NCI-H1105 (cell line): Measurements from ENCODE around the gene ASB16.
"Not testable (repeated sequence)": the region's sequence is repeated elsewhere in the genome, so short reads cannot be mapped to it uniquely, and the experiment has no call there.

ENCODE experiments used
- DNase-seq: peaks from one replicate; lab custom pipeline; 2025; lab: John Stamatoyannopoulos, UW

ASB16 gene

GRCh38 chr17:44147812-44148211 lies 22.7 kb upstream of the ASB16 start:
- no peak for DNase-seq

GRCh38 chr17:44149066-44149465 lies 21.4 kb upstream of the ASB16 start:
- not testable (repeated sequence) for DNase-seq

GRCh38 chr17:44149750-44150329 lies 20.7 kb upstream of the ASB16 start:
- no peak for DNase-seq

- DNase-seq, result no peak
These were observed 17.6 kb upstream of the ASB16 start for GRCh38 chr17:44152875-44153274.

GRCh38 chr17:44155488-44155887 lies 15.0 kb upstream of the ASB16 start:
- no peak for DNase-seq

- DNase-seq, result no peak
These were observed 10.8 kb upstream of the ASB16 start for GRCh38 chr17:44159519-44160210.

GRCh38 chr17:44164476-44164875 lies 6.0 kb upstream of the ASB16 start:
- DNase-seq, result no peak

- DNase-seq, result no peak
These were observed 3.2 kb upstream of the ASB16 start for GRCh38 chr17:44167181-44167861.

- DNase-seq, result no peak
These were observed 387 bp upstream of the ASB16 start for GRCh38 chr17:44170135-44170498.

- DNase-seq, result no peak
These were observed 1.5 kb downstream of the ASB16 start for GRCh38 chr17:44171931-44172455.

GRCh38 chr17:44174427-44174826 lies 3.9 kb downstream of the ASB16 start:
- no peak for DNase-seq

- DNase-seq, result no peak
These were observed 5.8 kb downstream of the ASB16 start for GRCh38 chr17:44176257-44176656.

- DNase-seq, result no peak
These were observed 6.4 kb downstream of the ASB16 start for GRCh38 chr17:44176671-44177501.

- DNase-seq, result no peak
These were observed 7.1 kb downstream of the ASB16 start for GRCh38 chr17:44177640-44178039.

GRCh38 chr17:44178133-44178532 lies 7.6 kb downstream of the ASB16 start:
- DNase-seq, result no peak

GRCh38 chr17:44183024-44183423 lies 12.5 kb downstream of the ASB16 start:
- DNase-seq, result no peak

- no peak for DNase-seq
These were observed 13.8 kb downstream of the ASB16 start for GRCh38 chr17:44184212-44184810.

- peak; percentile 98 for DNase-seq
These were observed 16.0 kb downstream of the ASB16 start, which contains the start of gene TMUB2 for GRCh38 chr17:44186307-44187130. Gene TMUB2 (plus strand): TSS chr17:44186972. CDS start chr17:44187709, 737 bp downstream.

- DNase-seq, result peak; percentile 59
These were observed 16.8 kb downstream of the ASB16 start for GRCh38 chr17:44187131-44187899.
